ENCODE data around the gene CES2.
"Not testable (repeated sequence)": the region's sequence is repeated elsewhere in the genome, so short reads cannot be mapped to it uniquely, and the experiment has no call there.

CES2 gene

DNA sequence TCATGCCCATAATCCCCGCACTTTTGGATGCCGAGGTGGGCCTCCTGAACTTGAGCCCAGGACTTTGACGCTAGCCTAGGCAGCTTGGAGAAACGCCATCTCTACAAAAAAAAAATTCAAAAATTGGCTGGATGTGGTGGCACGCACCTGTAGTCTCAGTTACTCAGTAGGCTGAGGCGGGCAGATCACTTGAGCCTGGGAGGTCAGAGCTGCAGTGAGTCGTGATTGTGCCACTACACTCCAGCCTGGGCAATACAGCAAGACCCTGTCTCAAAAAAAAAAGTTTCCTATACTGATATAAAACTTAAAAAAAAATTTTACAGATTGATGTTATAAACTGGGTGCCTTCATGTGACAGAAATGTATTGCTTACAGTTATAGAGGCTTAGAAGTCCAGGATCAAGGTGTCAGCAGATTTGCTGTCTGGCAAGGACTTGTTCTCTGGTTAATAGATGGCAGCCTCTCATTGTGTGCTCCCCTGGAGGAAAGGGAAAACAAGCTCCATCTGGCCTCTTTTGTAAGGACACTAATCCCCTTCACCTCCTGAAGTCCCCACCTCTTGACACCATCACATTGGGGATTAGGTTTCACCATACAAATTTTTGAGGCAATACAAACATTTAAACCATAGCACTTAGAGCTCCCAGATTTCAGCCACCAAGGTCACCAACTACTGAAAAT lies 17.3 kb downstream of the CES2 start:
- DNase-seq, result no peak

DNA sequence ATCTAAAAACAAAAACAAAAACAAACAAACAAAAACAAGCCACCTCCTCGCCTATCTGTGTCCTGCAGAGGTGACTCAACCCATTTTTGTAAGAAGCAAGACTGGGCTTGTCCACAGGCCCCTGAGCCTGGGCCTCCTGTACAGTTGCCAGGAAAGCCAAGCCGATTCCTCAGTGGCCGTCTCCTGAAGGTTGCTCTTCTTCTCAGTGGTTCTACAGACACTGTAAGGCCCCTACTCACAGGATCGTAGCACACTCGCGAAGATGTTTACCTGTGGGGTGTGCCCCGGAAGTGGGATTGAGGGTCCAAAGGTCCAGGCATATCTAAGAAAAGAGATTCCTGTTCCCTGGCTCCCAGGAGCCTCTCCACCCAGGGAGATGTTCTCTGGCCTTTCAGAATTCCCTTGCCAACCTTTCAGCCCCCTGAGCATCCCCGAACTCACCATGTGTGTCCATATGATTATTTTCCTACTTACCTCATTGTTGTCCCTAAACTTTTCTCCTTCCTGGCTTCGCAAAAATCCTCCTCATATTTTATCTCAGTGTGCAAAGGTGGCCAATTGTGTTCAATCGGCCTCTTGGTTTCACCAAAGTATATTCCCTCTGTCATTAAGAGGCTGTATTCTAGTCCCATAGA lies 18.3 kb downstream of the CES2 start:
- DNase-seq, result no peak

DNA sequence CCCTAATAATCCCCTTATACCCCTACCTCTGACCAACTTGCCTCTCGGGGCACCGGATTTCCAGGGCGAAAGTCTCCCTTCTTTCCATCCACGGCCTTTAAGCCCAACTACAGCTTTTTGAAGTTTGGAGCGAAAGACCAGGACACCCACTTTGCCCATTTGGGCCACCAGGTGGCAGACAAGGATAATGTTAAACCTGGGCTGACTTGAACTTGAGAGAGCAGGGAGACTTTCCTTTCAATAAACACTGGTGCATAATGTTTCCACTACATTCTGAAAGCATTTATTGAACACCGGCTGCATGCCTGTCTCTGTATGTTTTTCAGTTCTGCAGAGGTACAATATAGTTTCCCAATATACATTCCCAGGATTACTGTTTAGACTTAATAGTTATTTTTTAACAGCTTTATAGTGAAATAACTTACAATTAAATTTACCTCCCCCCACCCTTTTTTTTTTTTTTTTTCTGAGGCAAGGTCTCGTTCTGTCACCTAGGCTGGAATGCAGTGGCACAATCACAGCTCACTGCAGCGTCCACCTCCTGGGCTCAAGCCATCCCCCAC lies 18.9 kb downstream of the CES2 start:
- peak in 52 of 58 donors; percentile 11 to 81 (median 45) for DNase-seq

DNA sequence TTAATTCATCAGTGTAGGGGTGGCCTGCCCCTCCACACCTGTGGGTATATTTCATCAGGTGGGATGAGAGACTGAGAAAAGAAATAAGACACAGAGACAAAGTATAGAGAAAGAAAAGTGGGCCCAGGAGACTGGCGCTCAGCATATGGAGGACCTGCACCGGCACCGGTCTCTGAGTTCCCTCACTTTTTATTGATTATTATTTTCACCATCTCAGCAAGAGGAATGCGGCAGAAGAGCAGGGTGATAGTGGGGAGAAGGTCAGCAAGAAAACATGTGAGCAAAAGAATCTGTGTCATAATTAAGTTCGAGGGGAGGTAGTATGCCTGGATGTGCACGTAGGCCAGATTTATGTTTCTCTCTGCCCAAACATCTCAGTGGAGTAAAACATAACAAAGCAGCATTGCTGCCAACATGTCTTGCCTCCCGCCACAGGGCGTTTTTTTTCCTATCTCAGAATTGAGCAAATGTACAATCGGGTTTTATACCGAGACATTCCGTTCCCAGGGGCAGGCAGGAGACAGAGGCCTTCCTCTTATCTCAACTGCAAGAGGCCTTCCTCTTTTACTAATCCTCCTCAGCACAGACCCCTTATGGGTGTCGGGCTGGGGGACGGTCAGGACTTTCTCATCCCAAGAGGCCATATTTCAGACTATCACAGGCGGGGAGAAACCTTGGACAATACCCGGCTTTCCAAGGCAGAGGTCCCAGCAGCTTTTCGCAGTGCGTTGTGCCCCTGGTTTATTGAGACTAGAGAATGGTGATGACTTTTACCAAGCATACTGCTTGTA lies 20.2 kb downstream of the CES2 start:
- DNase-seq, result not testable (repeated sequence)

DNA sequence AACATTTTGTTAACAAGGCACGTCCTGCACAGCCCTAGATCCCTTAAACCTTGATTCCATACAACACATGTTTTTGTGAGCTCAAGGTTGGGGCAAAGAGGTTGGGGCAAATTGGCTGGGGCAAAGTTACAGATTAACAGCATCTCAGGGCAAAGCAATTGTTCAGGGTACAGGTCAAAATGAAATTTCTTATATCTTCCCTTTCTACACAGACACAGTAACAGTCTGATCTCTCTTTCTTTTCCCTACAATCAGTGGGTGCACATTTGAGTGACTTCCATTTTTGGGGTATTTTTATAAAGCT lies 20.8 kb downstream of the CES2 start:
- DNase-seq, result not testable (repeated sequence)

DNA sequence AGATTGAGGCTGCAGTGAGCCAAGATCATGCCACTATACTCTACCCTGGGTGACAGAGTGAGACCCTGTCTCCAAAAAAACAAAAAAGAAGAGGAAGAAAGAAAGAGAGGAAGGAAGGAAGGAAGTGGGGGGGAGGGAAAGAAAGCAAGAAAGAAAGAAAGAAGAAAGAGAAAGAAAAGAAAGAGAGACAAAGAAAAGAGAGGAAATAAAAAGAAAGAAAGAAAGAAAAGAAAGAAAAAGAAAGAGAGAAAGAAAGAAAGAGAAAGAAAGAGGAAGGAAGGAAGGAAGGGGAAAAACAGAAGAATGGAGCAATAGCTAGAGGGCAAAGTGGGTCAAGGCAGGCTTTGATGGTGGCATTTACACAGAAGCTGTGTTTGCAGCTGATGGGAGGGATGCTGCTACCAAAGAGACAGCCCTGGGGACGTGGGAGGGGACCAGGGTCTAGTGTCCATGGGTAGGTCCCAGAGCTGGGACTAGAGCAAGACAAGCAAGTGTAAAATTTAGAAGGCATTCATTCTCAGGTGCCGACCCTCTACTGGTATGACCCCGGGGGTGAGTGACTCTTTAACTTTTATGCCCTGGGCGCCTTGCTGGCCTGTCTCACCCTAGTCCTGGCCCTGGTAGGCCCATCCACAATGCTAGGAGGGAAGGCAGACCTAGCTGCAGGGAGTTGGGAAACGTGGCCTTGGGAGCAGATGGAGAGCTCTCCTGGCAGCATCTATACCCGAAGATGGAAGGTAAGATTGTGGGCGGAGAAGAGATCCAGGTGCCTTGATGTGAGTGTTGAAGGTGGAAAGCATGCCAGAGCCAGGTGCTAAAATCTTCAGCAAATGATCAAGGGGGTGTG lies 23.8 kb downstream of the CES2 start:
- no peak for DNase-seq

DNA sequence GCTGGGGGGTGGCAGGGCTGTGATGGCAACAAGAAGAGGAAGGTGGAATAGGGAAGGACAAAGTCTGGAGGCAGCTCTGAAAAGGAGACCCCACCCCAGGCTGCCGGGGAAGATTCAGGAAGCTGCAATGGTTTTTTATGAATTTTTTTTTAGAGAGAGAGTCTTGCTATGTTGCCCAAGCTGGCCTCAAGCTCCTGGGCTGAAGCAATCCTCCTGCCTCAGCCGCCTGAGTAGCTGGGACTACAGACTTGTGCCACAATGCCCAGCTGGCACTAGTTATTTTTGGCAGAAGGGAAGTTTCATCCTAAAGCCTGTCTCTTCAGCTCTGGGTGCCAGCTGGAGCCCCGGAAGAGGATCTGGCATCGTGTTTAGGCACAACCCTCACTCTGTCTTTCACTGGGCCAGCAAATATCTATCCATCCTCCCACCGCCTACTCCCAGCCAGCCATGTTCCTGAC lies 24.4 kb downstream of the CES2 start:
- DNase-seq, result peak in 37 of 58 donors; percentile 15 to 81 (median 47)

DNA sequence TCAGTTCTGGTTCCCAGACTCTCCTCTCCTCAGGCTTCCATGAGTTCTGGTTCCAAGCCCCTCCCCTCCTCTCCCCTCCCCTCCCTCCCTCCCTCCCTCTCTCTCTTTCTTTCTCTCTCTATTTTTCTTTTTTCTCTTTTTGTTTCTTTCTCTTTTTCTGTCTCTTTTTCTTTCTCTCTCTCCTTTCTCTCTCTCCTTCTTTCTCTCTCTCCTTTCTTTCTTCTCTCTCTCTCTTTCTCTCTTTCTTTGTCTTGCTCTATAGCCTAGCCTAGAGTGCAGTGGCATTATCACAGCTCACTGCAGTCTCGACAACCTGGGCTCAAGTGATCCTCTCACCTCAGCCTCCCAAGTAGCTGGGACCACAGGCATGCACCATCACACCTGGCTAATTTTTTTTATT lies 25.0 kb downstream of the CES2 start:
- DNase-seq, result no peak

DNA sequence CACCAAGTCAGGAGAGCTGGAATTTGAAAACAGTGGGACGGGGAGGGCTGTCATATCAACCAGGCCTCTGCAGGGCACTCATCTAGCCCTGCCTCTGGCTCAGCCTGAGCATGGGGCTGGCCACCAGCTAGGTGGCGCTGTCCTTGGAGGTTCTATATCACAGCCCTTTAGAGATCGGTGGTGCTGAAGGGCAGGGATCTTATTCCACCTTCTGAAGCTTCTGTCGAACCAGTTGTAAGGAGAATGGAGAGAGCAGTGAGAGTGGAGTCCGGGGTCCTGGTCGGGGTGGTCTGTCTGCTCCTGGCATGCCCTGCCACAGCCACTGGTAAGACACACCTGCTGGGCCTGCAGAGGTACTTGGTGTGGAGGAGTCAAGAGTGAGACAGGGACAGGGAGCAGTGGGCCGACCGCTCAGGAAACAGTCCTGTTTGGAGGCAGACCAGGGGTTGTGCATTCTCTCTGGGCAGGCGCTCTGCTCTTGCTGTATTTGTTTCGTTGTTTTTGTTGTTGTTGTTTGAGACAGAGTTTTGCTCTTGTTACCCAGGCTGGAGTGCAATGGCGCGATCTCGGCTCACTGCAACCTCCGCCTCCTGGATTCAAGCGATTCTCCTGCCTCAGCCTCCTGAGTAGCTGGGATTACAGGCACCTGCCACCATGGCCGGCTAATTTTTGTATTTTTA lies 25.9 kb downstream of the CES2 start, which contains the start of gene CES3:
TSS of gene CES3 (plus strand) at position 202 of the 680 bp plus-strand sequence. CDS start at position 244, 42 bp downstream.
- DNase-seq, result peak in 29 of 58 donors; percentile 7 to 52 (median 25)

DNA sequence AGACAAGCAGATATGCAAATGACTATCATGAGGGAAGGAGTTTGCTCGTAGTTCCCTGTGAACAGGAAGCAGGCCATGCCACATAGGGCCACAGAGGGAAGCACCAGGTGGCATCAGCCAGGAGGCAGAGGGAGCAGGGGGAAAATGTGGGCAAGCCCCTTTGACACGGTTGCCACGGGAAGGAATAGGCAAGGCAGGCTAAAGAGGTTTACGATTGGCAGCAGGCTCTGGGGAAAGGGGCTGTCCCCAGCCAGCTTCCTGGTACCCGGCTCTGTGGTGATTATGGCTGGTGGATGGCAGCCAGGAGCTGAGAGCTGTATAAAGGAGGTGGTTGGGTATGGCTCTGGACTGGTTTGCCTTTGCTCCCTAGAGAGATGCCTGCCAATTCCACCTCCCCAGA lies 26.6 kb downstream of the CES2 start:
- DNase-seq, result no peak

DNA sequence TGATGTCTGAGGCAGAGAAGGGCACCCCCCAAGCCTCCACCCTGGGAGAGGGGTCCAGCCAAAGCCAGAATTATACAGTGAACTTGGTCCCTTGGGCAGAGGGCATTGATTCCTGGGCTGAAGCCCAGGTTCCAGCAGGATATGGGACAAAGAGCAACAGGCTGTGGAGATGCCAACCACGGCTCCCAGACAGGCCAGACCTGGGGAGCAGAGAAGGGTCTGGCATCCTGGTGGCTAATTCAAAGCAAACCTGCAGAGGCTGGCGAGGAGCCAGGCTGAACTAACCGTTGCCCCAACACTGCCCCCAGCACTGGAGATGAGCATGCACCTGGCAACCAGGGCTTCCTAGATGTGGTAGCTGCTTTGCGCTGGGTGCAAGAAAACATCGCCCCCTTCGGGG lies 28.7 kb downstream of the CES2 start:
- no peak for DNase-seq

DNA sequence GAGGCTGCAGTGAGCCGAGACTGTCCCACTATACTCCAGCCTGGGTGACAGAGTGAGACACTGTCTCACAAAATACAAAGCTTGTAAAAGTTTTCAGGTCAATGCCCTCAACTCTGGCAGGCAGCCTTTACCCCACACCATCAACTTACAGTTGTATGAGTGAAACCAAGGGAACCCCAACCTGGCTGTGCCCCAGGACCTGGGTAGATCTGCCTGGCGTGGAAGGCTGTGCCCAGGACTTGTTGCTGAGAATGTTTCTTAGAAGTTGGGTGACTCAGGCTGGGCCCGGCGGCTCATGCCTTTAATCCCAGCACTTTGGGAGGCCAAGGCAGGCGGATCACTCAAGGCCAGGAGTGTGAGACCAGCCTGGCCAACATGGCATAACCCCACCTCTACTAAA lies 33.5 kb downstream of the CES2 start:
- DNase-seq, result peak in 9 of 58 donors; percentile 3 to 49 (median 19)

DNA sequence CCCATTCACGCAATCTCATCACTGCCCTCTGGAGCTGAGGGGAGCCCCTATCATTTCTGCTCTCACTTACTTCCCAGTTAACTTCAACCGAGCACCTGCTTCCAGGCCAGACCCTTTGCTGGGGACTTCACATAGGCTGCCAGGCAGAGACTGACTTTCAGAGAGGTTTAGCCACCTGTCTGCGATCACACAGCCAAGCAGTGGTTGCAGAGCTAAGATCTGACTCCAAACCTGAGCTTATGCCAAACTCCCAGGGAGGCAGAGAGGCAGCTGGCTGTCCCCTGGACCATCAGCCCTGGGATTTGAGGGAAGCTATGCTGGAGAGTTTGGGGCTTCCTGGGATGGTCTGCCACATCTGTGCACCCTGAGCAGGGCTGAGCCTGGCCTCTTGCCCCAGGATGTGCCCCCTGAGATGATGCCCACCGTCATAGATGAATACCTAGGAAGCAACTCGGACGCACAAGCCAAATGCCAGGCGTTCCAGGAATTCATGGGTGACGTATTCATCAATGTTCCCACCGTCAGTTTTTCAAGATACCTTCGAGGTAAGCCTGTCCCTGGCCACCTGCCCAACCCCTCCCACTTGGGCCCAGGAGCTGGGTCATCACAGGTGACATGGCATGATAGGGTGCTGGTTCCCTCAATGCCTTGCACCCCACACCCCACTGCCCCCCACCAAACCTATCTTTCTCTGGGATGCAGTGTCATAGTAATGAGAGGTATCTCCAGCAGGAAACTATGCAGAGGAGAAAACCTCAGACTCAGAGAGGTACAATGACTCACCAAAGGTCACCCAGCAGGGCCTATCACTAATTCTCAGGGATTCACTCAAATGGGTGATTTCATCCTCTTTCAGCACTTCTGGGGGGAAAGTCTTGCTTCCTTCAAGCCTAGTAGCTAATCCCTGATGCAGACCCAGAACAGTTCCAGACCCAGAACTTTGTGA lies 35.7 kb downstream of the CES2 start:
- DNase-seq, result no peak

DNA sequence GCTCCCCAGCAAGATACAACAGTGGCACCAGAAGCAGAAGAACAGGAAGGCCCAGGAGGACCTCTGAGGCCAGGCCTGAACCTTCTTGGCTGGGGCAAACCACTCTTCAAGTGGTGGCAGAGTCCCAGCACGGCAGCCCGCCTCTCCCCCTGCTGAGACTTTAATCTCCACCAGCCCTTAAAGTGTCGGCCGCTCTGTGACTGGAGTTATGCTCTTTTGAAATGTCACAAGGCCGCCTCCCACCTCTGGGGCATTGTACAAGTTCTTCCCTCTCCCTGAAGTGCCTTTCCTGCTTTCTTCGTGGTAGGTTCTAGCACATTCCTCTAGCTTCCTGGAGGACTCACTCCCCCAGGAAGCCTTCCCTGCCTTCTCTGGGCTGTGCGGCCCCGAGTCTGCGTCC lies 37.7 kb downstream of the CES2 start:
- DNase-seq, result no peak

DNA sequence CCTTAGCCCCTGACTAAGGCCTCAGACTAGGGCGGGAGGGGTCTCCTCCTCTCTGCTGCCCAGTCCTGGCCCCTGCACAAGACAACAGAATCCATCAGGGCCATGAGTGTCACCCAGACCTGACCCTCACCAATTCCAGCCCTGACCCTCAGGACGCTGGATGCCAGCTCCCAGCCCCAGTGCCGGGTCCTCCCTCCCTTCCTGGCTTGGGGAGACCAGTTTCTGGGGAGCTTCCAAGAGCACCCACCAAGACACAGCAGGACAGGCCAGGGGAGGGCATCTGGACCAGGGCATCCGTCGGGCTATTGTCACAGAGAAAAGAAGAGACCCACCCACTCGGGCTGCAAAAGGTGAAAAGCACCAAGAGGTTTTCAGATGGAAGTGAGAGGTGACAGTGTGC lies 38.4 kb downstream of the CES2 start:
- no peak for DNase-seq

DNA sequence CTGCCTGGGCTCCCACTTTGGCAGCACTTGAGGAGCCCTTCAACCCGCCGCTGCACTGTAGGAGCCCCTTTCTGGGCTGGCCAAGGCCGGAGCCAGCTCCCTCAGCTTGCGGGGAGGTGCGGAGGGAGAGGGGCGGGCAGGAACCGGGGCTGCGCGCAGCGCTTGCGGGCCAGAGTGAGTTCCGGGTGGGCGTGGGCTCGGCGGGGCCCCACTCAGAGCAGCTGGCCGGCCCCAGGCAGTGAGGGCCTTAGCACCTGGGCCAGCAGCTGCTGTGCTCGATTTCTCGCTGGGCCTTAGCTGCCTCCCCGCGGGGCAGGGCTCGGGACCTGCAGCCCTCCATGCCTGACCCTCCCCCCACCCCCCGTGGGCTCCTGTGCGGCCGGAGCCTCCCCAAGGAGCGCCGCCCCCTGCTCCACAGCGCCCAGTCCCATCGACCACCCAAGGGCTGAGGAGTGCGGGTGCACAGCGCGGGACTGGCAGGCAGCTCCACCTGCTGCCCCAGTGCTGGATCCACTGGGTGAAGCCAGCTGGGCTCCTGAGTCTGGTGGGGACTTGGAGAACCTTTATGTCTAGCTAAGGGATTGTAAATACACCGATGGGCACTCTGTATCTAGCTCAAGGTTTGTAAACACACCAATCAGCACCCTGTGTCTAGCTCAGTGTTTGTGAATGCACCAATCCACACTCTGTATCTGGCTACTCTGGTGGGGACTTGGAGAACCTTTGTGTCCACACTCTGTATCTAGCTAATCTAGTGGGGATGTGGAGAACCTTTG lies 39.0 kb downstream of the CES2 start:
- DNase-seq, result not testable (repeated sequence)

DNA sequence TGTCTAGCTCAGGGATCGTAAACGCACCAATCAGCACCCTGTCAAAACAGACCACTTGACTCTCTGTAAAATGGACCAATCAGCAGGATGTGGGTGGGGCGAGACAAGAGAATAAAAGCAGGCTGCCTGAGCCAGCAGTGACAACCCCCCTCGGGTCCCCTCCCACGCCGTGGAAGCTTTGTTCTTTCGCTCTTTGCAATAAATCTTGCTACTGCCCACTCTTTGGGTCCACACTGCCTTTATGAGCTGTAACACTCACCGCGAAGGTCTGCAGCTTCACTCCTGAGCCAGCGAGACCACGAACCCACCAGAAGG lies 39.6 kb downstream of the CES2 start:
- DNase-seq, result not testable (repeated sequence)

DNA sequence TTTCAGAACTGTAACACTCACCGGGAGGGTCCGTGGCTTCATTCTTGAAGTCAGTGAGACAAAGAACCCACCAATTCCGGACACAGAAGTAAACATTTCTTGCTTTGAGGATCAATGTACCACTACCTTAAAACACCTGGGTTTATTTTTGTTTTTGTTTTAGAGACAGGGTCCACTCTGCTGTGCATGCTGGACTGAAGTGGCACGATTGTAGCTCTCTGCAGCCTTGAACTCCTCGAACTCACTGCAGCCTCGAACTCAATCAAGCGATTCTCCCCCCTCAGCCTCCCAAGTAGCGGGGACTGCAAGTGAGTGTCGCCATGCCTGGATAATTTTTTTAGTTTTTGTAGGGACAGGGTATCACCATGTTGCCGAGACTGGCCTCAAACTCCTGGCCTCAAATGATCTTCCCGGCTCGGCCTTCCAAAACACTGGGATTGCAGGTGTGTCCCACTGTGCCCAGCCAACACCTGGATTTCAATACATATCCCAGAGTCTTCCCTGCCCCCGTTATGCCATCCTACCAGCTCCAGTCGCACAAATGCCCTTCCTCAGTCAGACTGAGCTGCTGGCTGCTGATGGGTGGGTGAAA lies 40.1 kb downstream of the CES2 start:
- DNase-seq, result no peak
